HEK293 (cell line): ENCODE measurements around the gene RHOT2.

Experiments
- GLI4 ChIP-seq: fragments of 450-650 bp; formaldehyde crosslinking; IDR thresholded peaks from 2 replicates; pipeline ENCODE4 v1.5.1; 2016; ENCODE audit warnings: missing biosample characterization, missing genetic modification characterization
- GLIS1 ChIP-seq: fragments of 450-650 bp; formaldehyde crosslinking; IDR thresholded peaks from 2 replicates; pipeline ENCODE4 v1.5.1; 2016; ENCODE audit warnings: missing biosample characterization, missing genetic modification characterization
- HOXA7 ChIP-seq: sonication (generic); formaldehyde crosslinking; IDR thresholded peaks from 2 replicates; pipeline ENCODE4 v1.8.1; 2022; ENCODE audit warnings: missing genetic modification reagents, borderline replicate concordance
- KLF1 ChIP-seq: fragments of 450-650 bp; formaldehyde crosslinking; IDR thresholded peaks from 2 replicates; pipeline ENCODE4 v1.5.1; 2016; ENCODE audit warnings: missing biosample characterization, missing genetic modification characterization
- KLF17 ChIP-seq: fragments of 450-650 bp; formaldehyde crosslinking; IDR thresholded peaks from 2 replicates; pipeline ENCODE4 v1.5.1; 2016; ENCODE audit warnings: missing biosample characterization, missing genetic modification characterization
- RBAK ChIP-seq: fragments of 450-650 bp; formaldehyde crosslinking; IDR thresholded peaks from 2 replicates; pipeline ENCODE4 v1.5.1; 2016; ENCODE audit warnings: missing biosample characterization, missing genetic modification characterization
- REPIN1 ChIP-seq: fragments of 450-650 bp; formaldehyde crosslinking; IDR thresholded peaks from 2 replicates; pipeline ENCODE4 v1.5.1; 2017; ENCODE audit warnings: missing biosample characterization, missing genetic modification characterization, low read depth
- TCF7L2 ChIP-seq: IDR thresholded peaks from 2 replicates; pipeline ENCODE4 v1.6.1; 2011; ENCODE audit warnings: low read depth, mild to moderate bottlenecking, inconsistent platforms, low read length, moderate library complexity, borderline replicate concordance
- ZBTB26 ChIP-seq: fragments of 450-650 bp; formaldehyde crosslinking; optimal IDR thresholded peaks from 2 replicates; pipeline ENCODE3; 2016; ENCODE audit warnings: missing biosample characterization, mild to moderate bottlenecking, missing genetic modification characterization
- ZBTB44 ChIP-seq: fragments of 450-650 bp; IDR thresholded peaks from 2 replicates; pipeline ENCODE4 v1.5.1; 2018; ENCODE audit warnings: missing biosample characterization, mild to moderate bottlenecking, missing genetic modification characterization
- ZFP69B ChIP-seq: fragments of 450-650 bp; formaldehyde crosslinking; IDR thresholded peaks from 2 replicates; pipeline ENCODE4 v1.5.1; 2016; ENCODE audit warnings: missing biosample characterization, missing genetic modification characterization
- ZNF10 ChIP-seq: fragments of 450-650 bp; formaldehyde crosslinking; IDR thresholded peaks from 2 replicates; pipeline ENCODE4 v1.5.1; 2017; ENCODE audit warnings: missing biosample characterization, missing genetic modification characterization
- ZNF121 ChIP-seq: fragments of 450-650 bp; formaldehyde crosslinking; IDR thresholded peaks from 2 replicates; pipeline ENCODE4 v1.5.1; 2016; ENCODE audit warnings: missing biosample characterization, missing genetic modification characterization
- ZNF133 ChIP-seq: fragments of 450-650 bp; formaldehyde crosslinking; IDR thresholded peaks from 2 replicates; pipeline ENCODE4 v1.5.1; 2016; ENCODE audit warnings: missing biosample characterization, missing genetic modification characterization
- ZNF146 ChIP-seq: fragments of 450-650 bp; formaldehyde crosslinking; IDR thresholded peaks from 2 replicates; pipeline ENCODE4 v1.5.1; 2016; ENCODE audit warnings: missing biosample characterization, missing genetic modification characterization
- ZNF157 ChIP-seq: fragments of 450-650 bp; formaldehyde crosslinking; IDR thresholded peaks from 2 replicates; pipeline ENCODE4 v1.5.1; 2016; ENCODE audit warnings: missing biosample characterization, missing genetic modification characterization
- ZNF16 ChIP-seq: fragments of 450-650 bp; formaldehyde crosslinking; IDR thresholded peaks from 2 replicates; pipeline ENCODE4 v1.5.1; 2016; ENCODE audit warnings: low read depth, missing biosample characterization, missing genetic modification characterization
- ZNF223 ChIP-seq: fragments of 450-650 bp; formaldehyde crosslinking; IDR thresholded peaks from 2 replicates; pipeline ENCODE4 v1.5.1; 2016; ENCODE audit warnings: missing biosample characterization, missing genetic modification characterization
- ZNF26 ChIP-seq: fragments of 450-650 bp; formaldehyde crosslinking; IDR thresholded peaks from 2 replicates; pipeline ENCODE4 v1.5.1; 2016; ENCODE audit warnings: missing biosample characterization, missing genetic modification characterization
- ZNF266 ChIP-seq: fragments of 450-650 bp; formaldehyde crosslinking; IDR thresholded peaks from 2 replicates; pipeline ENCODE4 v1.5.1; 2016; ENCODE audit warnings: missing biosample characterization, missing genetic modification characterization, low read depth
- ZNF398 ChIP-seq: fragments of 450-650 bp; formaldehyde crosslinking; IDR thresholded peaks from 2 replicates; pipeline ENCODE4 v1.5.1; 2017; ENCODE audit warnings: missing biosample characterization, missing genetic modification characterization
- ZNF558 ChIP-seq: fragments of 450-650 bp; formaldehyde crosslinking; IDR thresholded peaks from 2 replicates; pipeline ENCODE4 v1.5.1; 2016; ENCODE audit warnings: missing biosample characterization, missing genetic modification characterization
- ZNF571 ChIP-seq: fragments of 450-650 bp; formaldehyde crosslinking; IDR thresholded peaks from 2 replicates; pipeline ENCODE4 v1.5.0; 2017; ENCODE audit warnings: missing biosample characterization, missing genetic modification characterization
- ZNF623 ChIP-seq: fragments of 450-650 bp; formaldehyde crosslinking; IDR thresholded peaks from 2 replicates; pipeline ENCODE4 v1.5.1; 2016; ENCODE audit warnings: missing biosample characterization, missing genetic modification characterization
- ZNF624 ChIP-seq: fragments of 450-650 bp; formaldehyde crosslinking; IDR thresholded peaks from 2 replicates; pipeline ENCODE4 v1.5.1; 2017; ENCODE audit warnings: missing biosample characterization, missing genetic modification characterization
- ZNF645 ChIP-seq: fragments of 450-650 bp; formaldehyde crosslinking; IDR thresholded peaks from 2 replicates; pipeline ENCODE4; 2016; ENCODE audit warnings: missing biosample characterization, missing genetic modification characterization
- ZNF664 ChIP-seq: fragments of 450-650 bp; formaldehyde crosslinking; IDR thresholded peaks from 2 replicates; pipeline ENCODE4 v1.5.1; 2016; ENCODE audit warnings: missing biosample characterization, missing genetic modification characterization
- ZNF704 ChIP-seq: fragments of 450-650 bp; formaldehyde crosslinking; IDR thresholded peaks from 2 replicates; pipeline ENCODE4 v1.5.1; 2016; ENCODE audit warnings: missing biosample characterization, missing genetic modification characterization
- ZNF792 ChIP-seq: fragments of 450-650 bp; formaldehyde crosslinking; IDR thresholded peaks from 2 replicates; pipeline ENCODE4 v1.5.1; 2016; ENCODE audit warnings: missing biosample characterization, missing genetic modification characterization
- ZNF830 ChIP-seq: fragments of 450-650 bp; IDR thresholded peaks from 2 replicates; pipeline ENCODE4 v1.5.0; 2018; ENCODE audit warnings: missing biosample characterization, missing genetic modification characterization, low read depth, mild to moderate bottlenecking, moderate library complexity
- ZSCAN16 ChIP-seq: fragments of 450-650 bp; formaldehyde crosslinking; IDR thresholded peaks from 2 replicates; pipeline ENCODE4 v1.5.1; 2016; ENCODE audit warnings: missing biosample characterization, missing genetic modification characterization

Gene RHOT2

DNA sequence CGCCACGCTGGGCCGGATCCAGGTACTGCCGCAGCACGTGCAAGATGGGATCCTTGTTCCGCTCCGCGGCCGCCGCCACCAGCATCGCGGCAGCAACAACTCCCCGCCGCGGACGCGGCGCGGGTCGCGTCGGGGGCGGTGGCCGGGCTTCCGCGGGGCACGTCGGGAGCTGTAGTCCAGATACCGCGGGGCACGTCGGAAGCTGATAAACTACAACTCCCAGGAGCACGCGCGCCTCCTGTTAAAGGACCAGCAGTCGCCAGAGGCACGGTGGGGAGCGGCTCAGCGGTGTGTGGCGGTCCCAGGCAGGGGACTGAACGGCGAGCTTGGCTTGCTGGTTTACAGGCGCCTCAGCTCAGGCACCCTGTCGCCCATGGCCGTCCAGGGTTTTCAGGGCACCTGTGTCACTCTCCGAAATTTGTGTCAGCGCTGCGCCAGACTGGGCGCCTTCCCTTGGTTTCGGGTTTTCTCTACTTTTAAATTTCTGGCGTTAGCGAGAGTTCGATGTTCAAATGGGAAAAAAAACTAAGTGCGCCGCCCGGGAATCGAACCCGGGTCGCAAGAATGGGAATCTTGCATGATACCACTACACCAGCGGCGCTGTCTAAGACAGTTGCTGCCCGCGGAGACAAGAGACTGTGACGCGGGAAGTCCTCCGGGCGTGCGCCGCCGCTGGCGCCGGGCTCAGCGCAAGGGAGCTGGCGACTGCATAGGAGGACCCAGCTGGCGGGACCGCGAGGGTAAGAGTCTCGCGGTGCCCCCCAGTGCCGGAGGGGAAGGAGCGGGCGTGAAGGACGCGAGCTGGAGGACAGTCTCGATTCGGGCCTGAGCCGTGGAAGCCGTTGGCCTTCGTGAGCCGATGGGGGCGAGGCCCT lies 31.5 kb upstream of the RHOT2 start, which contains the start of gene METTL26 (continued):
- TF ChIP-seq RBAK (tag by site-specific recombination) (no peak), ZNF10 (tag by site-specific recombination) (no peak), KLF1 (tag by site-specific recombination) (no peak; the same call in none of the 2 replicates), GLI4 (tag by site-specific recombination) (peak; percentile 74; the same call in 1 of the 2 replicates), ZNF830 (tag by site-specific recombination) (no peak), GLIS1 (tag by site-specific recombination) (no peak; the same call in 1 of the 2 replicates), ZNF624 (tag by site-specific recombination) (no peak), ZNF704 (tag by site-specific recombination) (no peak), HOXA7 (CRISPR knock-in tag) (no peak), ZNF133 (tag by site-specific recombination) (no peak), ZNF157 (tag by site-specific recombination) (no peak), ZNF266 (tag by site-specific recombination) (no peak), ZSCAN16 (tag by site-specific recombination) (no peak), ZNF792 (tag by site-specific recombination) (no peak), REPIN1 (tag by site-specific recombination) (0 out of 2 replicates have a peak, but pooled peaks have one; percentile 75), ZFP69B (peak; percentile 58), ZBTB26 (tag by site-specific recombination) (peak; percentile 95), ZNF398 (tag by site-specific recombination) (peak; percentile 69), ZNF16 (tag by site-specific recombination) (no peak), ZNF571 (tag by site-specific recombination) (no peak), ZNF121 (tag by site-specific recombination) (no peak), ZNF645 (tag by site-specific recombination) (0 out of 2 replicates have a peak, but pooled peaks have one; percentile 86), TCF7L2 (no peak), KLF17 (peak; percentile 90), ZNF223 (tag by site-specific recombination) (no peak), ZNF558 (tag by site-specific recombination) (no peak), ZNF623 (tag by site-specific recombination) (peak; percentile 21; the same call in 1 of the 2 replicates), ZNF26 (tag by site-specific recombination) (no peak), ZNF146 (tag by site-specific recombination) (no peak), ZBTB44 (peak; percentile 46; the same call in 1 of the 2 replicates), ZNF664 (tag by site-specific recombination) (no peak)
